HG03354 (cell line): ENCODE results near the gene GALNT7.

Source experiments
- ATAC-seq: cut with Tn5 transposase; IDR thresholded peaks from one replicate; pipeline ENCODE4 v1.9.1; 2021; ENCODE audit warnings: mild to moderate bottlenecking; ENCODE audit not compliant: unreplicated experiment, poor library complexity, severe bottlenecking

Gene GALNT7

GRCh38 chr4:173188648-173189047 is 20.0 kb downstream of the GALNT7 start:
- ATAC-seq: no peak

GRCh38 chr4:173189117-173189693 is 20.6 kb downstream of the GALNT7 start:
- ATAC-seq: no peak

DNA sequence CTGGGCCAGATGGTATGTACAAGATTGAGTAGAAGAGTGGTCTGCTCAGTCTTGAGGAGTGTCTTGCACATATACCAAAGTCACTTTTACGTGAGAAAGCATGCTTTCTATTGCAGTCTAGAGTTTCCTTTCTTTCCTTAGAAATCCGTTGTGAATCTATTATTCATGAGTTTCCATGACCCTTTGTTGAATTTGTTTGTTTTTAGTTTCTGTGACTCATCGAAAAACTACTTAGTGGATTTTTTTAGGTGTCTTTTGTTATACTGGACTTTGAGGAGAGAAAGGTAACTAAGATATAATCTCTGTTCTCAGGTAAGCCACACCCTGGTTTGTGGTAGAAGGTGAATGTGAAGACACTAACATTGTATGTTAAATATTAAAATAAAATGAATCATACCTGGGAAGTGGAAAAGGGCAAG is 23.0 kb downstream of the GALNT7 start:
- ATAC-seq: no peak

DNA sequence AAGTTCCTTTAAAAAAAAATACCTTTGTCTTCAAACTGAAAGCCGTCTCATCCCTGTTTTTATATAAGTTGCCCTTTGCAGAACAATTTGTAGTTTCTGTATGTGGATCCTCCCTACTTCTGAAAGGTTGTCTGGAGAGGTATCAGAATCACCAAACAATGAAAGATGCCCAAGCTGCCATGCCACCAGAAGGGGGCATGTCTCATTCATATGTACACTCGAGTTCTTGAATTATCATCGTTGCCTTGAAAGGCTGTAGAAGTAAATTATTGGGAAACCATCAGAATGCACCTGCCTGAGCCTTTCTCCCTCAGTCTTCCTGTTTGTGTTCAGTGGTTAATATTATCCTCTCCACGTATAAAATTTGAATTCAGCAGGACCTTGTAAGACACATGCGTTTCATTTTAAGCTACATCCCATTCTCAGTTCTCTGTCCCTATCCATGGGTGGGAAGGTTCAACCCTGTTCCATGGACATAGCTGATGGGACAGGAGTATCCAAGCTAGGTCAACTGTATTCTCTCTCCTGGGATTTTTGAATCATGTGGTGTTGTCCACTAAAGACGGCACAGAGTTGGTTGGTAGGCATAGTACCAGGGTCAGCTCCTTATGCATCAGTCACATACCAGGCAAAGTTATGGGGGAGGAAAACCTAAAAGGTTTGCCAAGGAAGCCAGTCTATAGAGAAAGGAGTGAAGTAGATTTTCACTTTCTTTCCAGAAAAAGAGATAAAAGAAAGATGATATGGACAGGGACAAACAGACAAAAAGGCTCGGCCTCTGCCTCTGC is 24.0 kb downstream of the GALNT7 start:
- no peak for ATAC-seq

DNA sequence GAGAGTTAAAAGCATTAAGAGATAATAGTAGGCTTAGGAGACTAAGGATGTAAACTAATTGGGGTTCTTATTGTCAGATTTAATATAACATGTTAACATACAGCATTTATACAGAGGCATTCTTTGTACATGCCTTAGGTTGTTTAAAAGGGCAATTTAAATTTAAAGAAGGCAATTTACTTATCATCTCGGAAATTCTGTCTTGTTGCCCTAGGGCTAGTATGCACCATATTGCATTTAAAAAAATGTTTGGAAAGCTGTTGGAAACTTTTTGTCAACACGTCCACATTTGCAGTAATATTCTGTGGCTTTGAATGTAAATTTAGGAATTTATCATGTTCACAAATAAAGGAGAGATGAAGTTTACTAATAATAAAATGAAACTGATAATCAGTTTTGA is 25.5 kb downstream of the GALNT7 start:
- ATAC-seq: no peak

DNA sequence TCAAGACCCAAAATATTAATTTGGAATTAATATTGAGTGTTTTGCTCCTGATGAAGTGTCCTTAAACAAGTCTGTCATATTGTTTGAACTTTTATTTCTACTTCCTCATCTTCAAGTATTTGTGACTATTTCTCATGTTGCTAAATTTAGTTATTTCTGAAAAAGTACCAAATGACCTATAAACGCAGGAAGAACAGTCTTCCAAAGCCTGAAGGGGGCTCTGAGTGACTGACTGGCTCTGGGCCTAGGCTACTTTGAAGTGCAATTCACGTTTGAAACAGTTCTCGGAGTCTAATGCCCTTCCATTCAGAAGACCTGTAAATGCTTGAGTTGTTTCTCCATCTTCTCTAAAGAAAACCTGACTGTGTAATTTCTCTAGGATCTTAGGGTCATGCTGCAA is 26.5 kb downstream of the GALNT7 start:
- peak; percentile 35 for ATAC-seq

- ATAC-seq: no peak
These were observed 30.9 kb downstream of the GALNT7 start for GRCh38 chr4:173199553-173199952.

DNA sequence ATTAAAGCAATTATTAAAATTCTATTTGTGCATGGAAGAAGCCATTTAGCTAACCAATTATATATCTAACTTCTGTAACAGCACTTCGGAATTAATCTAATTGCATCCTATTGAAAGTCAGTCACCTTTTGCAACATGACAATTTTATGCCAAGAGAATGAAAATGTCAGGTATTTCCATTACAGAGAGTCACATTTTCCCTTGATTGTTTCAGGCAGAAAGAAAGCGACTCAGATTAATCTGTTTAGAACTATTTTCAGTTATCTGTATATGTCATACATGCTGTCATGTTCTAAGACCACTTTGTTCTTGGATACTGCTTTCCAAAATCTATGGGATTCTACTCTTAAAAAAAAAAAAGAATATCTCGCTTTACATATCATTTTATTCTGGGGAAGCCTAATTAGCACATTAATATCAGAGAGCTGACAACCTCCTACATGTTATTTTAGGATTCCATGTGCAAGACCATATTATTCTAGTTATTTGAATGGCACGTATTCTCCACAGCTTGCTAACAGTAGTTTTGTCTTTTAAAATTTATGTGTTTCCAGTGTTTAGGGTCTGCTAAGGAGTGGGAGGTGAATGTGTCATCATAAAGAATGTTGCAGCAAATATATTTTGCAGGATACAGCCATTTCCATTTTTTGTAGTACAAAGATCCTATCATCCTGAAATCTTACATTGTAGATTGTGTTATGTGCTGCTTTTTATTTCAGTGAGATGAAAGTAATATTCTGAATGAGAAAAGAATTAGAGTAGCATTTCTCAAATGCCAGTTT is 31.7 kb downstream of the GALNT7 start:
- no peak for ATAC-seq

DNA sequence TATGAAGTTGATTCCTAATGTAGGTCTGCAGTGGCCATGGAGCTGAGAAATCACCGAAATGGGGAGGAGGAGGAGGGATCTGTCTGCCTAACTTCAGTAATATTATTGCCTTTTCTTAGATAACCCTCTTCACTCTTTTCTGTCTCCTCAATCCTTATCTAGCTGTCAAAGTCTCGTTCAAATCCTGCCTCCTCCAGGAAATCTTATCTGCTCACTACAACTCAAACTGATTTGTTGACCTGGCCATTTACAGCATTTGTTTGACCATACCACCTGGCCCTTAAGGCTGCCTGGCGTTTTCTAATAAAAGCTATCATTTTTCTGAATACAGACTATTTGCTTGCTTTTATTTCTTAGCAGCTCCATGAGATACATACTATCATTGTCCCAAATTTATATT is 33.8 kb downstream of the GALNT7 start:
- ATAC-seq: no peak

DNA sequence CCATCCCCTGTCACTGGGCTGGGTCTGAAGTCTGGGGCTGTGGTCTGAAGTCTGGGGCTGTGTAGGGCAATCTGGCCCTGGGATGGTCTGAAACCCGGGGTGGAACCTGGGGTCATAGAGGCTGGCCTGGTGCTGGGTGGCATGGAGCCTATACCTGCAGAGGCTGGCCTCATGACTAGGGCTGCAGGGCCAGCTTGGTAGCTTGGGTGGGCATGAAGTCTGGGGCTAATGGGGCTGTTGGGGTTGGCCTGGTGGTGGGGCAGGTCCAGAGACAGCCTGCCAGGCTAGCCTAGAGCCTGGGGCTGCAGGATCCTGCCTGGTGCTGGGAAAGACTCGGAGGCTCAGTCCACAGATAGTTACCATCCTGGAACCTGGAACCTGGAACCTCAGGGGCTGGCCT is 37.0 kb downstream of the GALNT7 start:
- ATAC-seq: no peak

GRCh38 chr4:173208420-173208819 is 39.8 kb downstream of the GALNT7 start:
- ATAC-seq: no peak

DNA sequence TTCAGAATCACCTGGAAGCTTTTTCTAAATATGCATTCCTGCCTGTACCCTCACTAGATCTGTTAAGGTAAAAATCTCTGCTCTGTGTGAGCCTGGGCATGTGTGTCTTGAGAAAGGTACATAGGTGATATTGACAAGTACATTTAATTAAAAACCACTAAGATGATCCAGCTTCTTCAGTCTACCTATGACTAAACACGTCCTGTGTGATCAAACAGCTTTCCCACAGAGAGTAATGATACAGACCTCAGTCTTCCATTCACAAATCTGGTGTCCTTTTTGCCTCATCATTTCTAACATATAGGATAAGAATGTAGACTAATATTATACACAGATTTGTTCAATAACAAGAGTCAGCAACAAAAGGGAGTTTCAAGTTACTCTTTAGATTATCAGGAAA is 42.6 kb downstream of the GALNT7 start:
- ATAC-seq: no peak

- no peak for ATAC-seq
These were observed 43.2 kb downstream of the GALNT7 start for GRCh38 chr4:173211838-173212237.

GRCh38 chr4:173212379-173212778 is 43.8 kb downstream of the GALNT7 start:
- no peak for ATAC-seq

DNA sequence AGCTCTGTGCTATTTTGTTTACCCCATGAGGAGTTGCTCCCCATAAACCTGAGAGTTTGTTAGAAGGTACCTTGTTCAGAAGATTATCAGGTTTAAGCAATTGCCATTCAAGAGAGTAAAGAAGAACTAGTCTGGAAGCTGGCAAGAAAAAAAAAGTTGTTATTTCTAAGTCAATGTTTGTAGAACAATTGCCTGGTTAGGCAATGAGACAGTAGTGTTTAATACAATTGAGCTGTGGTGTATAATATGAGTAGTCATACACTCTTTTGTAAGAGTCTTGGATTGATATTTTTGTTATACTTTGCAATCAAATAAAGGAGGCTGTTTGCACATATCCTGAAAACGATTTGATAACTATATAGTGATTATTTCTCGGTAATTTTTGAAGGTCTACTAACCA is 44.7 kb downstream of the GALNT7 start:
- ATAC-seq: no peak

DNA sequence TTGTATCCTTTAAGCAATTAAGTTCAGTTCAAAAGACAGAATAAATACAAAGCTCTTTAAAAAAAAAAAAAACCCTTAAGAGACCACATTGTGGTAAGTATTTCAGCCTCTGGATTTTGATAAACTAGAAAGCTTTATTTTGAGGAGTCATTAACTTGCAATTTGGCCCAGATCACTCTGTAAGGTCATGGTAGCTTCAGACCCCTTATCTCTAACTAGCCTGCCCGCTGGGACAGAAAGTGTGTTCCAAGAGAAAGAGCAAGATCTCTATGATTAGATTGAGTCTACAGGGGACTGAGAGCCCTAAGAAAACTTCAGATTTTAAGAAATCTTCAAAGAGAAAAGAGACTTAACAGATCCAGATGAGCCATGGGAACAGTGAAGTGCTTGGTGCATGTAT is 45.6 kb downstream of the GALNT7 start:
- no peak for ATAC-seq

DNA sequence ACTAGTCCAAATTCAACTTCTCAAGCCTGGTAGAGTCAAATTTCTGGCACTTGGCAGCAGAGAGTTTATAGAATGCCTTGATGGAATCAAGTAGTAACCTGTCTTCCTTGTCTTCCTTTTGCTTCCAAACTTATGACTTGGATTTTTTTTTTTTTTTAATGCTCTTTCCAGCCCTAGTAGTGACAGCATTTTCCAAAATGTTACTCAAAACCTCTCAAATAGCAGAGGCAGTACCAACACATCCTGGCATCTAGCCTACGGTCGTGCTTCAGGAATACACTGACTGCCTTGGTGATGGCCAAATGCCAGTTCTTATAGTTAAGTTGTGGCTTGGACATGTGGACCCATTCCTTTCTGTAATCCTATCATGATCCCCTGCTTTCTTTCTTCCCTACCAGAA is 46.0 kb downstream of the GALNT7 start:
- ATAC-seq: no peak

GRCh38 chr4:173217075-173217474 is 48.5 kb downstream of the GALNT7 start:
- no peak for ATAC-seq

DNA sequence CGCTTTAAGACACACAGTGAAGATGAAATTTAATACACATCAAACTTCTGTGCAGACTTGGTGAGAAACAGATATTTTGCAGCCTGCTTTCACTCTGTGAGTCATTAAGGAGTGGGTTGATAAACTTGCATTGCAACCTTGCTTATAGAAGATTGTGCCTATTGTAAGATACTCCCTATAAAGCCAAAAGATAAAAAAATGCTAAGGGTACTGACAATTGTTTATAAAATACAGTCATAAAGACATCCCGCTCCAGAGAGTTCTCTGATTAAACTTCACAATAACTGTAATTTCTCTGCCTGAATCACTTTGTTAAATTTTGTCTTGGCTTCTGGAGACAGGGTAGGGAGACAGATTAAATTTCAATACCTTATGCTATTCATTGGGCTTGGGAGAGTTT is 49.1 kb downstream of the GALNT7 start:
- ATAC-seq: no peak

GRCh38 chr4:173218411-173219125 is 50.0 kb downstream of the GALNT7 start:
- peak; percentile 51 for ATAC-seq
